Measurements from ENCODE around the gene ATP6V0C.

DNA sequence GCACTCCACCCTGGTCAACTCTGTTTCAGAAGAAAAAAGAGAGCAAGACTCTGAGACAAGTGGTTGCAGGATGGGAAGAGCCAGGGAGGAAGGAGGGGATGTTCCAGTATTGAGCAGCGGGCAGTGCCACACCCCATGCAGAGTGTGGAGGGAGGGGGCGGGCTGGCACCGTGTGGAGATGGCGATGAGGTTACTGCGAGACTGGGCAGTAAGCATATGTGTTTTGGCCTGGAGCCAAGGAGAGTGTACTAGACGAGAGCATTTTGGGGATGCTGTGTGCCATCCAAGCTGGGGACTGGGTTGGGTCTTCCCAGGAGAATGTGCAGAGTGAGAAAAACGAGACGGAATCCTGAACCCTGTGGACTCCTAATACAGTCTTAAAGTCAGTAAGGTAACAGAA, 35.5 kb upstream of the ATP6V0C start:
- TF ChIP-seq, protein P1, sequence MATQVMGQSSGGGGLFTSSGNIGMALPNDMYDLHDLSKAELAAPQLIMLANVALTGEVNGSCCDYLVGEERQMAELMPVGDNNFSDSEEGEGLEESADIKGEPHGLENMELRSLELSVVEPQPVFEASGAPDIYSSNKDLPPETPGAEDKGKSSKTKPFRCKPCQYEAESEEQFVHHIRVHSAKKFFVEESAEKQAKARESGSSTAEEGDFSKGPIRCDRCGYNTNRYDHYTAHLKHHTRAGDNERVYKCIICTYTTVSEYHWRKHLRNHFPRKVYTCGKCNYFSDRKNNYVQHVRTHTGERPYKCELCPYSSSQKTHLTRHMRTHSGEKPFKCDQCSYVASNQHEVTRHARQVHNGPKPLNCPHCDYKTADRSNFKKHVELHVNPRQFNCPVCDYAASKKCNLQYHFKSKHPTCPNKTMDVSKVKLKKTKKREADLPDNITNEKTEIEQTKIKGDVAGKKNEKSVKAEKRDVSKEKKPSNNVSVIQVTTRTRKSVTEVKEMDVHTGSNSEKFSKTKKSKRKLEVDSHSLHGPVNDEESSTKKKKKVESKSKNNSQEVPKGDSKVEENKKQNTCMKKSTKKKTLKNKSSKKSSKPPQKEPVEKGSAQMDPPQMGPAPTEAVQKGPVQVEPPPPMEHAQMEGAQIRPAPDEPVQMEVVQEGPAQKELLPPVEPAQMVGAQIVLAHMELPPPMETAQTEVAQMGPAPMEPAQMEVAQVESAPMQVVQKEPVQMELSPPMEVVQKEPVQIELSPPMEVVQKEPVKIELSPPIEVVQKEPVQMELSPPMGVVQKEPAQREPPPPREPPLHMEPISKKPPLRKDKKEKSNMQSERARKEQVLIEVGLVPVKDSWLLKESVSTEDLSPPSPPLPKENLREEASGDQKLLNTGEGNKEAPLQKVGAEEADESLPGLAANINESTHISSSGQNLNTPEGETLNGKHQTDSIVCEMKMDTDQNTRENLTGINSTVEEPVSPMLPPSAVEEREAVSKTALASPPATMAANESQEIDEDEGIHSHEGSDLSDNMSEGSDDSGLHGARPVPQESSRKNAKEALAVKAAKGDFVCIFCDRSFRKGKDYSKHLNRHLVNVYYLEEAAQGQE (IDR thresholded peaks at IDR 0.05; ENCODE audit: insufficient read depth in 1 of 2, low read depth in 2 of 2, low read length in 2 of 2) = no peak
- no peak for TF ChIP-seq TAF1 (IDR thresholded peaks at IDR 0.05; ENCODE audit: borderline replicate concordance, insufficient read depth, low read length)
- TF ChIP-seq SIN3A (IDR thresholded peaks at IDR 0.05; ENCODE audit: borderline replicate concordance, insufficient read depth, low read length) = no peak
- TF ChIP-seq POLR2AphosphoS5 (IDR thresholded peaks at IDR 0.05; ENCODE audit: low read depth, low read length) = no peak
- no peak for TF ChIP-seq FOXP2 (optimal IDR thresholded peaks at IDR 0.05; ENCODE audit: borderline replicate concordance, extremely low read depth, extremely low read length, insufficient read depth)

Data from PFSK-1 (cell line).